ENCODE results near the gene FCER1A.
"Not testable (repeated sequence)": the region's sequence is repeated elsewhere in the genome, so short reads cannot be mapped to it uniquely, and the experiment has no call there.

FCER1A gene

GRCh38 chr1:159302095-159302494, at the start of gene FCER1A:
Gene FCER1A, plus strand, starts transcription at chr1:159302336. Its CDS starts 29 bp downstream, at chr1:159302365.
- DNase-seq, result no peak

GRCh38 chr1:159261311-159261710, 40.8 kb upstream of the FCER1A start:
- no peak for DNase-seq

GRCh38 chr1:159261721-159262494, 40.2 kb upstream of the FCER1A start:
- DNase-seq, result no peak

GRCh38 chr1:159266832-159267231, 35.3 kb upstream of the FCER1A start:
- no peak for DNase-seq

- DNase-seq, result no peak
These were observed 27.5 kb upstream of the FCER1A start for GRCh38 chr1:159274631-159275030.

- DNase-seq, result no peak
These were observed 26.2 kb upstream of the FCER1A start for GRCh38 chr1:159275891-159276290.

- DNase-seq, result no peak
These were observed 22.4 kb upstream of the FCER1A start for GRCh38 chr1:159279773-159280172.

- DNase-seq, result no peak
These were observed 20.0 kb upstream of the FCER1A start for GRCh38 chr1:159282118-159282517.

GRCh38 chr1:159289060-159289459, 13.1 kb upstream of the FCER1A start:
- DNase-seq, result no peak

- no peak for DNase-seq
These were observed 10.7 kb upstream of the FCER1A start for GRCh38 chr1:159291424-159291823.

- DNase-seq, result no peak
These were observed 5.3 kb upstream of the FCER1A start for GRCh38 chr1:159296706-159297375.

- no peak for DNase-seq
These were observed 2.0 kb upstream of the FCER1A start for GRCh38 chr1:159300146-159300545.

- DNase-seq, result no peak
These were observed 5.3 kb downstream of the FCER1A start for GRCh38 chr1:159307346-159308020.

- DNase-seq, result no peak
These were observed 9.5 kb downstream of the FCER1A start for GRCh38 chr1:159311679-159312078.

- no peak for DNase-seq
These were observed 13.2 kb downstream of the FCER1A start for GRCh38 chr1:159315381-159315780.

- DNase-seq, result no peak
These were observed 16.8 kb downstream of the FCER1A start for GRCh38 chr1:159318784-159319551.

GRCh38 chr1:159334797-159335196, 32.7 kb downstream of the FCER1A start:
- no peak for DNase-seq

- no peak for DNase-seq
These were observed 35.9 kb downstream of the FCER1A start for GRCh38 chr1:159338018-159338417.

- DNase-seq, result no peak
These were observed 37.4 kb downstream of the FCER1A start for GRCh38 chr1:159339536-159339935.

GRCh38 chr1:159341736-159342135, 39.6 kb downstream of the FCER1A start:
- DNase-seq, result no peak

- no peak for DNase-seq
These were observed 40.8 kb downstream of the FCER1A start for GRCh38 chr1:159342761-159343425.

- DNase-seq, result not testable (repeated sequence)
These were observed 47.2 kb downstream of the FCER1A start for GRCh38 chr1:159349374-159349773.

GRCh38 chr1:159352436-159352835, 50.3 kb downstream of the FCER1A start:
- DNase-seq, result no peak
